K562 (cell line): ENCODE measurements around the gene USP32. TPM values are rescaled to one million over a fixed set of nuclear protein-coding genes. Genes with fewer than 3 reads are reported as not detected.

Source experiments
- ATAC-seq: fragments of 200-7000 bp; cut with Tn5 transposase; 3 replicates; pipeline ENCODE4 v1.9.1; 2020; ENCODE audit warnings: moderate library complexity
- BruUV-seq: library from RNA; stranded (reverse); fragments of 400-500 nt; replicated peaks from 2 replicates; lab custom pipeline; 2021; lab: Mats Ljungman, UMichigan
- CTCF ChIA-PET: fragments of 300-600 bp; formaldehyde crosslinking; extraction: SDS; loops from one replicate; lab custom pipeline; 2021; ENCODE audit warnings: low intra/inter-chr PET ratio; lab: Yijun Ruan, JAX
- POLR2A ChIA-PET: fragments of 300-600, 350-650 bp; sonication (Branson Sonifier 250); formaldehyde crosslinking; extraction: SDS; loops from one replicate; lab custom pipeline; 2021; ENCODE audit warnings: antibody characterized with exemption, inconsistent platforms; lab: Yijun Ruan, JAX
- DNase-seq, 4 experiments: peaks; one replicate each; pipeline versions ENCODE4 v3.0.0 to v3.0.0-alpha.2; 2011 to 2018; ENCODE audit warnings: low spot score in 3 of 4, mixed read lengths in 3 of 4; ENCODE audit errors: extremely low read depth in 1 of 4
- FAIRE-seq: peaks from 2 replicates; lab custom pipeline; 2011; peaks lifted over from hg19 to GRCh38; lab: Jason Lieb, UNC
- H2AFZ ChIP-seq: 2 replicates; pipeline ENCODE4 v1.6.0; 2011; ENCODE audit warnings: low read depth, low read length, control low read depth, inconsistent platforms
- H3K27ac ChIP-seq: fragments of 200-600 bp; 3 replicates; pipeline ENCODE4 v1.8.0; 2011; ENCODE audit warnings: low read depth, mild to moderate bottlenecking, control low read depth, inconsistent platforms, low read length, moderate library complexity, mixed read lengths; ENCODE audit errors: extremely low read depth
- H3K27me3 ChIP-seq, 2 experiments: fragments of 300-600 bp in 1 of 2; 2 replicates in 1 of 2; 3 replicates in 1 of 2; pipeline versions ENCODE4 v1.6.0 to v1.8.0; 2011; ENCODE audit warnings: inconsistent platforms in 2 of 2, low read length in 2 of 2, mild to moderate bottlenecking in 1 of 2, mixed read lengths in 1 of 2, moderate library complexity in 1 of 2; ENCODE audit not compliant: control insufficient read depth in 2 of 2, insufficient read depth in 2 of 2
- H3K36me3 ChIP-seq: fragments of 300-600 bp; 3 replicates; pipeline ENCODE4 v1.8.0; 2011; ENCODE audit warnings: mild to moderate bottlenecking, low read length, inconsistent platforms; ENCODE audit not compliant: control insufficient read depth, insufficient read depth
- H3K4me1 ChIP-seq, 2 experiments: fragments of 200-600 bp in 1 of 2; replicated peaks in 1 of 2; 2 replicates in 1 of 2; 3 replicates in 1 of 2; pipeline versions ENCODE4 v1.5.1 to v1.8.0; 2011; ENCODE audit warnings: inconsistent platforms in 2 of 2, low read length in 2 of 2, mild to moderate bottlenecking in 1 of 2, mixed read lengths in 1 of 2, moderate library complexity in 1 of 2; ENCODE audit not compliant: control insufficient read depth in 2 of 2, insufficient read depth in 2 of 2
- H3K4me2 ChIP-seq: 2 replicates; pipeline ENCODE4 v1.6.1; 2011; ENCODE audit warnings: low read length, control low read depth, inconsistent platforms, mixed read lengths; ENCODE audit not compliant: insufficient read depth
- H3K4me3 ChIP-seq: fragments of 200-600 bp; sonication (generic), shearing (Covaris generic); 2 replicates; pipeline ENCODE4 v1.5.1; 2016; ENCODE audit warnings: control low read depth, inconsistent platforms
- H3K79me2 ChIP-seq: fragments of 200-600 bp; 3 replicates; pipeline ENCODE4 v1.8.0; 2011; ENCODE audit warnings: low read length, inconsistent platforms; ENCODE audit not compliant: control insufficient read depth, insufficient read depth
- H3K9ac ChIP-seq, 2 experiments: 2 replicates each; pipeline versions ENCODE4 v1.6.0 to v1.6.1; 2011; ENCODE audit warnings: low read depth in 2 of 2, low read length in 2 of 2, control low read depth in 1 of 2, inconsistent platforms in 1 of 2, mild to moderate bottlenecking in 1 of 2, mixed read lengths in 1 of 2; ENCODE audit not compliant: insufficient read depth in 1 of 2
- H3K9me1 ChIP-seq: one replicate; pipeline ENCODE4 v1.6.0; 2011; ENCODE audit warnings: inconsistent platforms, mild to moderate bottlenecking, low read length, moderate library complexity; ENCODE audit not compliant: control insufficient read depth, insufficient read depth
- H3K9me3 ChIP-seq: replicated peaks from 2 replicates; pipeline ENCODE4 v1.5.1; 2011; ENCODE audit warnings: low read depth, low read length, inconsistent platforms; ENCODE audit not compliant: control insufficient read depth, insufficient read depth
- H4K20me1 ChIP-seq: replicated peaks from 2 replicates; pipeline ENCODE4 v1.6.1; 2011; ENCODE audit warnings: low read length, inconsistent platforms, mixed read lengths; ENCODE audit not compliant: control insufficient read depth, insufficient read depth
- CEBPG ChIP-seq, 3 experiments: fragments of 200-800 bp in 1 of 3; sonication (Bioruptor generic) in 1 of 3; sonication (generic) in 1 of 3; formaldehyde crosslinking in 1 of 3; IDR thresholded peaks in 2 of 3; conservative IDR thresholded peaks in 1 of 3; 2 replicates each; pipeline versions ENCODE4 v1.6.1 to v1.8.0; 2016 to 2022; ENCODE audit warnings: missing compliant biosample characterization in 2 of 3, missing genetic modification characterization in 2 of 3, mild to moderate bottlenecking in 1 of 3, missing genetic modification reagents in 1 of 3
- POLR2G ChIP-seq: fragments of 200-400 bp; formaldehyde crosslinking; IDR thresholded peaks from 2 replicates; pipeline ENCODE4 v1.6.1; 2017; ENCODE audit warnings: low read depth, mild to moderate bottlenecking, antibody characterized with exemption, low read length, moderate library complexity
- RUNX1 ChIP-seq: sonication (generic); IDR thresholded peaks from 2 replicates; pipeline ENCODE4 v1.6.1; 2016; ENCODE audit warnings: antibody characterized with exemption, low read depth
- ZNF282 ChIP-seq: sonication (generic); formaldehyde crosslinking; IDR thresholded peaks from 2 replicates; pipeline ENCODE4 v1.8.1; 2023; ENCODE audit warnings: missing genetic modification reagents
- ZNF384 ChIP-seq: IDR thresholded peaks from 2 replicates; pipeline ENCODE4 v1.6.1; 2012; ENCODE audit warnings: low read depth, low read length, improper control_type of control experiment
- WGBS: fragments of 100-300 bp; shearing (Covaris generic); methylation state at CpG from one replicate; pipeline ENCODE4 v1.1.6; 2016; ENCODE audit warnings: low coverage, mixed read lengths; ENCODE audit not compliant: insufficient coverage; ENCODE audit errors: missing lambda C conversion rate; 5-methylcytosine and 5-hydroxymethylcytosine counted together
- in situ Hi-C: fragments of 300-500 bp; cut with MboI; formaldehyde crosslinking; loops from 4 replicates; pipeline ENCODE4 v1.15.0; 2018; ENCODE audit warnings: inconsistent platforms, mixed read lengths
- intact Hi-C: fragments of 100-400 bp; cut with micrococcal nuclease; formaldehyde crosslinking; loops from 2 replicates; pipeline ENCODE4 v1.14.2; 2022
- polyA plus RNA-seq, 8 experiments: library from polyadenylated mRNA; depleted of rRNA in 4 of 8; stranded (reverse) in 5 of 8; unstranded in 3 of 8; fragments of >200 nt; fragmentation: Nextera tagmentation in 2 of 8; fragmentation: Illumina TruSeq in 1 of 8; extraction: Ambion mirVana in 2 of 8; extraction: Trizol in 1 of 8; gene quantifications; 2 replicates each; pipeline versions ENCODE4 v1.2.1 to v1.2.3, GENCODE V29; 2011 to 2014; ENCODE audit warnings: inconsistent platforms in 1 of 8, missing spikeins in 1 of 8
- total RNA-seq, 7 experiments: library from RNA; depleted of rRNA in 6 of 7; stranded (reverse); fragments of >200 nt in 6 of 7; fragmentation: Illumina TruSeq in 2 of 7; extraction: Trizol in 2 of 7; gene quantifications; 2 replicates each; pipeline versions ENCODE4 v1.2.1 to v1.2.3, GENCODE V29; 2011 to 2021; ENCODE audit warnings: low replicate concordance in 1 of 7
- TF ChIP-seq, protein P1 (sequence below), 3 experiments: fragments of 200-800 bp in 1 of 3; fragments of 250-450 bp in 1 of 3; fragments of 450-650 bp in 1 of 3; sonication (Bioruptor Pico) in 1 of 3; sonication (Bioruptor generic) in 1 of 3; formaldehyde crosslinking in 1 of 3; IDR thresholded peaks; 2 replicates each; pipeline versions ENCODE4 v1.6.1 to v1.8.0; 2016 to 2022; ENCODE audit warnings: mild to moderate bottlenecking in 2 of 3, missing genetic modification characterization in 2 of 3, missing compliant biosample characterization in 1 of 3, moderate library complexity in 1 of 3

Gene USP32
- total and polyA plus RNA-seq, 9 of the 15 experiments (the other 6 are each of a cell fraction or from before 2014, with no cell fraction given) = 18.0 to 69.3 (median 47.1) TPM

DNA sequence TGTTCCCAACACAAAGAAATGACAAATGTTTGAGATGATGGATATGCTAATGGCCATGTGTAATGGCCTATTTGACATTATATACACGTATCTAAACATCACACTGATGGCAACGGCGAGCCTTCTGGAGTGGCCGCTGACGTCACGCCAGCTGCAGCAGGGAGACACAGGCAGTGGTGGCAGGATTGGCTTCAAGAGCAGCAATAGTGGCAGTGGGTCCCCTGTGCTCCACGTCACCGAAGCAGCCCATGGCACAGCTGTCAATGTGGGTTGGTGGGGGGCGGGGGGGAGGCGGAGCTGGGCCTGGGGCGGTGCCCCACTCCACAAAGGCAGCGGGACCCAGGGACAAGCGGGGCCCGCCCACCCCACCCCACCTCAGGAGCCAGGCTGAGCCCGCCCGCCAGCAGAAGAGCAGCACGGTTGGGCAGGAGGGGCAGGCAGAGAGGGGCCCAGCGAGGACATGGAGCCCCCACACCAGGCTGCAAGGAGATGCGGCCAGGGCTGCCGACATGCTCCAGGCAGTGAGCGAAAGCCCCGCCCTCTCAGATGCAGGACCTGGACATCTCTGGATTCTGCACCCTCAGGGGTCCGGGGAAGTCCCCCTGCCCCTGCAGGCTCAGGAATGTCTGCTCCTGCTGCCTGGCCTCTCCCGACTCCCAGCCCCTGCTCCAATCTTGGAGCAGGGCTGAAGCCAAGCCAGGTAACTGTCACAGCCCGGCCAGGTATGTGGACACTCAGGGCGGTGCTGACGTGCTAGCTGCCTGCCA lies 64.6 kb downstream of the USP32 start:
- no peak overlapping the region for H3K27ac ChIP-seq
- in situ Hi-C loops = no loop called here
- DNase-seq = no peak
- no peak for FAIRE-seq
- no TSS peak for BruUV-seq
- ATAC-seq = no peak
- no peak overlapping the region for H3K4me2 ChIP-seq
- H3K4me3 ChIP-seq = no peak overlapping the region
- no peaks in the 10 kb centered on the region for H3K9me3 ChIP-seq
- H4K20me1 ChIP-seq = no peaks in the 10 kb centered on the region
- TF ChIP-seq POLR2G (0 out of 2 replicates have a peak, but pooled peaks have one; percentile 26), RUNX1 (no peak), ZNF282 (CRISPR knock-in tag) (no peak), CEBPG (CRISPR knock-in tag; IDR thresholded peaks at IDR 0.05) (no peak), CEBPG (tag; conservative IDR thresholded peaks at IDR 0.05 in 1 of 2, IDR thresholded peaks at IDR 0.05 in 1 of 2) (no peak), ZNF384 (no peak)
- TF ChIP-seq, protein P1, sequence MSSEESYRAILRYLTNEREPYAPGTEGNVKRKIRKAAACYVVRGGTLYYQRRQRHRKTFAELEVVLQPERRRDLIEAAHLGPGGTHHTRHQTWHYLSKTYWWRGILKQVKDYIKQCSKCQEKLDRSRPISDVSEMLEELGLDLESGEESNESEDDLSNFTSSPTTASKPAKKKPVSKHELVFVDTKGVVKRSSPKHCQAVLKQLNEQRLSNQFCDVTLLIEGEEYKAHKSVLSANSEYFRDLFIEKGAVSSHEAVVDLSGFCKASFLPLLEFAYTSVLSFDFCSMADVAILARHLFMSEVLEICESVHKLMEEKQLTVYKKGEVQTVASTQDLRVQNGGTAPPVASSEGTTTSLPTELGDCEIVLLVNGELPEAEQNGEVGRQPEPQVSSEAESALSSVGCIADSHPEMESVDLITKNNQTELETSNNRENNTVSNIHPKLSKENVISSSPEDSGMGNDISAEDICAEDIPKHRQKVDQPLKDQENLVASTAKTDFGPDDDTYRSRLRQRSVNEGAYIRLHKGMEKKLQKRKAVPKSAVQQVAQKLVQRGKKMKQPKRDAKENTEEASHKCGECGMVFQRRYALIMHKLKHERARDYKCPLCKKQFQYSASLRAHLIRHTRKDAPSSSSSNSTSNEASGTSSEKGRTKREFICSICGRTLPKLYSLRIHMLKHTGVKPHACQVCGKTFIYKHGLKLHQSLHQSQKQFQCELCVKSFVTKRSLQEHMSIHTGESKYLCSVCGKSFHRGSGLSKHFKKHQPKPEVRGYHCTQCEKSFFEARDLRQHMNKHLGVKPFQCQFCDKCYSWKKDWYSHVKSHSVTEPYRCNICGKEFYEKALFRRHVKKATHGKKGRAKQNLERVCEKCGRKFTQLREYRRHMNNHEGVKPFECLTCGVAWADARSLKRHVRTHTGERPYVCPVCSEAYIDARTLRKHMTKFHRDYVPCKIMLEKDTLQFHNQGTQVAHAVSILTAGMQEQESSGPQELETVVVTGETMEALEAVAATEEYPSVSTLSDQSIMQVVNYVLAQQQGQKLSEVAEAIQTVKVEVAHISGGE (CRISPR knock-in tag; IDR thresholded peaks at IDR 0.05) = peak in 1 of 3 experiments; percentile 81; a peak in 2 of 6 replicates
- no peak overlapping the region for H3K9ac ChIP-seq
- H3K79me2 ChIP-seq = peaks cover 44% of the 10 kb centered on the region
- ChIA-PET POLR2A (interaction anchor here (0.6 kb wide), 1 partner anchor 186 kb away, joined by 3 read pairs; no protein-coding TSS in a partner anchor), CTCF (no interaction called here)
- peaks cover 7% of the 10 kb centered on the region; the same call in 2 of the 3 replicates for H3K36me3 ChIP-seq
- intact Hi-C loops = no loop called here
- H3K4me1 ChIP-seq = peaks cover 0 to 15% of the 10 kb centered on the region in 2 experiments; a peak in 1 of 5 replicates
- no peak overlapping the region for H2AFZ ChIP-seq
- WGBS = 92% methylated on average over 16 of the region's 27 CpGs
- no peaks in the 10 kb centered on the region for H3K27me3 ChIP-seq
- no peaks in the 10 kb centered on the region for H3K9me1 ChIP-seq
